Endothelial cell of umbilical vein (primary cell): Measurements from ENCODE around the gene TMEM183A. TPM values are rescaled to one million over a fixed set of nuclear protein-coding genes. Genes with fewer than 3 reads are reported as not detected.

ENCODE experiments used
- BruUV-seq: library from RNA; stranded (reverse); fragments of 400-500 nt; replicated peaks from 2 replicates; lab custom pipeline; 2021; lab: Mats Ljungman, UMichigan
- CTCF ChIA-PET: fragments of 300-600, 350-600 bp; sonication (Branson Sonifier 250); formaldehyde crosslinking; loops from one replicate; lab custom pipeline; 2021; ENCODE audit warnings: antibody characterized with exemption, inconsistent platforms; lab: Charles Lee
- POLR2A ChIA-PET: fragments of 300-600, 350-600 bp; sonication (Branson Sonifier 250); formaldehyde crosslinking; loops from one replicate; lab custom pipeline; 2021; ENCODE audit warnings: antibody characterized with exemption, inconsistent platforms; lab: Charles Lee
- DNase-seq: peaks from one replicate; pipeline ENCODE4 v3.0.0-alpha.2; 2011; ENCODE audit warnings: low read depth, low spot score
- FAIRE-seq: peaks from 2 replicates; lab custom pipeline; 2011; peaks lifted over from hg19 to GRCh38; lab: Jason Lieb, UNC
- H2AFZ ChIP-seq: 2 replicates; pipeline ENCODE4 v1.6.0; 2012; ENCODE audit warnings: low read depth, low read length, control low read depth, inconsistent platforms
- H3K27ac ChIP-seq: 2 replicates; pipeline ENCODE4 v1.5.1; 2011; ENCODE audit warnings: low read depth, mild to moderate bottlenecking, control low read depth, low read length, moderate library complexity; ENCODE audit not compliant: insufficient read depth
- H3K27me3 ChIP-seq, 2 experiments: 2 replicates each; pipeline versions ENCODE4 v1.6.0 to v1.6.1; 2011; ENCODE audit warnings: low read length in 2 of 2, mixed read lengths in 1 of 2; ENCODE audit not compliant: control insufficient read depth in 2 of 2, insufficient read depth in 2 of 2
- H3K36me3 ChIP-seq, 2 experiments: 2 replicates in 1 of 2; 3 replicates in 1 of 2; pipeline ENCODE4 v1.5.1; 2011; ENCODE audit warnings: low read length in 2 of 2, mild to moderate bottlenecking in 1 of 2, moderate library complexity in 1 of 2; ENCODE audit not compliant: control insufficient read depth in 2 of 2, insufficient read depth in 2 of 2; ENCODE audit errors: extremely low read depth in 1 of 2
- H3K4me1 ChIP-seq: 3 replicates; pipeline ENCODE4 v1.5.1; 2011; ENCODE audit warnings: mild to moderate bottlenecking, low read length; ENCODE audit not compliant: control insufficient read depth, insufficient read depth; ENCODE audit errors: extremely low read depth
- H3K4me2 ChIP-seq: 2 replicates; pipeline ENCODE4 v1.6.1; 2011; ENCODE audit warnings: low read length, control low read depth, mixed read lengths; ENCODE audit not compliant: insufficient read depth
- H3K4me3 ChIP-seq, 3 experiments: fragments of 200-600 bp in 1 of 3; sonication (generic), shearing (Covaris generic) in 1 of 3; replicated peaks in 1 of 3; 2 replicates each; pipeline ENCODE4 v1.5.1; 2011 to 2016; ENCODE audit warnings: control low read depth in 3 of 3, low read length in 3 of 3, mild to moderate bottlenecking in 2 of 3, inconsistent platforms in 1 of 3, low read depth in 1 of 3, moderate library complexity in 1 of 3; ENCODE audit not compliant: insufficient read depth in 1 of 3
- H3K79me2 ChIP-seq: 2 replicates; pipeline ENCODE4 v1.6.0; 2012; ENCODE audit warnings: low read length, inconsistent platforms; ENCODE audit not compliant: control insufficient read depth, insufficient read depth
- H3K9ac ChIP-seq: replicated peaks from 2 replicates; pipeline ENCODE3; 2011; ENCODE audit warnings: low read length, control low read depth; ENCODE audit not compliant: insufficient read depth; ENCODE audit errors: extremely low read depth
- H3K9me1 ChIP-seq: replicated peaks from 3 replicates; pipeline ENCODE4 v1.6.0; 2011; ENCODE audit warnings: mild to moderate bottlenecking, low read length; ENCODE audit not compliant: control insufficient read depth, insufficient read depth; ENCODE audit errors: extremely low read depth
- H3K9me3 ChIP-seq: replicated peaks from 2 replicates; pipeline ENCODE4 v1.5.1; 2012; ENCODE audit warnings: low read length, inconsistent platforms; ENCODE audit not compliant: control insufficient read depth, insufficient read depth
- H4K20me1 ChIP-seq: replicated peaks from 2 replicates; pipeline ENCODE3; 2011; ENCODE audit warnings: mild to moderate bottlenecking, low read length; ENCODE audit not compliant: control insufficient read depth, insufficient read depth; ENCODE audit errors: extremely low read depth
- CTCF ChIP-seq, 2 donors: IDR thresholded peaks; 1 replicate in 1 of 2; 2 replicates in 1 of 2; pipeline ENCODE4 v1.5.1; 2011; ENCODE audit warnings: low read length in 2 of 2, mild to moderate bottlenecking in 2 of 2, moderate library complexity in 2 of 2, control low read depth in 1 of 2, inconsistent platforms in 1 of 2, low read depth in 1 of 2; ENCODE audit not compliant: insufficient read depth in 1 of 2; ENCODE audit errors: extremely low read depth in 1 of 2
- EZH2 ChIP-seq: IDR thresholded peaks from 2 replicates; pipeline ENCODE4 v1.6.1; 2012; ENCODE audit warnings: borderline replicate concordance, low read depth, mild to moderate bottlenecking, moderate library complexity, low read length, inconsistent platforms; ENCODE audit not compliant: severe bottlenecking
- FOS ChIP-seq: IDR thresholded peaks from 2 replicates; pipeline ENCODE4 v1.6.1; 2011; ENCODE audit warnings: mild to moderate bottlenecking, low read length, moderate library complexity, borderline replicate concordance; ENCODE audit not compliant: insufficient read depth
- JUN ChIP-seq: IDR thresholded peaks from 2 replicates; pipeline ENCODE4 v1.6.1; 2011; ENCODE audit warnings: borderline replicate concordance, low read depth; ENCODE audit not compliant: insufficient read length, insufficient read depth
- MYC ChIP-seq: IDR thresholded peaks from one replicate; pipeline ENCODE4 v1.6.1; 2011; ENCODE audit warnings: mild to moderate bottlenecking, low read depth, low read length
- POLR2A ChIP-seq: IDR thresholded peaks from 2 replicates; pipeline ENCODE4 v1.6.1; 2012; ENCODE audit warnings: low read depth, mild to moderate bottlenecking, control low read depth, low read length
- POLR2AphosphoS5 ChIP-seq: IDR thresholded peaks from 2 replicates; pipeline ENCODE4 v1.6.1; 2012; ENCODE audit warnings: low read depth, mild to moderate bottlenecking, control low read depth, low read length, moderate library complexity; ENCODE audit not compliant: insufficient read depth
- dilution Hi-C: fragments of 300-500 bp; cut with MboI; formaldehyde crosslinking; loops from one replicate; pipeline ENCODE4 v1.15.0; 2019; ENCODE audit warnings: low sequenced_read_pairs; ENCODE audit not compliant: extremely low pct_ligation_motif_present
- intact Hi-C: fragments of 100-400 bp; cut with micrococcal nuclease; formaldehyde crosslinking; loops from one replicate; pipeline ENCODE4 v1.10.0; 2022
- polyA plus RNA-seq, 4 experiments: library from polyadenylated mRNA; depleted of rRNA in 3 of 4; stranded (reverse) in 3 of 4; unstranded in 1 of 4; fragments of >200 nt; gene quantifications; 2 replicates each; pipeline versions ENCODE4 v1.2.1 to v1.2.3, GENCODE V29; 2011 to 2012; ENCODE audit warnings: missing spikeins in 1 of 4
- total RNA-seq: library from RNA; stranded (reverse); gene quantifications from 2 replicates; pipeline ENCODE4 v1.2.3, GENCODE V29; 2021

The TMEM183A gene
- total and polyA plus RNA-seq, 2 donors (not counting 3 experiments of a cell fraction or from before 2014, with no cell fraction given), result 59.4 to 110 TPM

DNA sequence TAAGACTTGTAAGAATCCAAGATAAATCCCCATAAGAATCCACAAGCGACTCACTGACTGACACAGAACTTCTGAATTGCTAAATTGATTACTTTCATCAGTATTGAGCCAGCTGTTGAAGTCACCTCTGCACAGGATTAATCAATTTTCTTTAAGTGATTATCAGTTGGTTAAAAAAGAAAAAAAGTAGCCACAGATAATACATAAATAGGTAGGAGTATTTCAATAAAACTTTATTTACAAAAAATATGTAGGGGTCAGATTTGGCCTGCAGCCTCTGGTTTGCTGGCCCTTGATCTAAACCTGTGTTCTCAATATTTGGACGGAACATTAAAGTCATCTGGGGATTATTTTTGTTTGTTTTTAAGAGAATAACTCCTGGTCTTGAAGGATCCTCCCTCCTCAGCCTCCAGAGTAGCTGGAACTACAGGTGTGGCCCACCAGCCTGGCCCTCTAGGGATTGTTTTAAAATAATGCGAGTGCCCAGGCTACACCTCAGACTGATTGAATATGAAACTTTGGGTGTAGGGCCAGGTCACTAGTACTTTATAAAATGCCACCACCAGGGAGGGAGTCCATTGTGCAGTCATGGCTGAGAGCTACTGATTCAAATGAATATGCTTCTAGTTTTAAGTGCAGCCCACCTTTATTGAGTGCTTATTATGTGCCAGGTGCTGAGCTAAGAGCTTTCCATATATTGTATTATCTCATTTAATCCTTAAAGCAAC lies 6.8 kb upstream of the TMEM183A start:
- ChIA-PET POLR2A (no interaction called here), CTCF (interaction anchor here (0.5 to 1.6 kb wide), 7 partner anchors 27 to 863 kb away, joined by 3 to 6 read pairs (median 3); no protein-coding TSS in a partner anchor)
- dilution Hi-C loops, result no loop called here
- Histone ChIP-seq H3K27me3 (peaks cover 16 to 25% of the 10 kb centered on the region in 2 experiments), H3K4me2 (no peak overlapping the region), H3K9me3 (no peaks in the 10 kb centered on the region), H3K9me1 (no peaks in the 10 kb centered on the region), H3K9ac (no peak overlapping the region), H3K27ac (no peak overlapping the region), H3K36me3 (no peaks in the 10 kb centered on the region), H3K4me1 (no peaks in the 10 kb centered on the region), H4K20me1 (no peaks in the 10 kb centered on the region), H3K79me2 (no peaks in the 10 kb centered on the region), H3K4me3 (no peak overlapping the region), H2AFZ (no peak overlapping the region)
- BruUV-seq, result no TSS peak
- TF ChIP-seq MYC (no peak), FOS (no peak), EZH2 (no peak), CTCF (IDR thresholded peaks at IDR 0.05; ENCODE audit: extremely low read depth in 1 of 2, insufficient read depth in 1 of 2, low read depth in 1 of 2, low read length in 2 of 2) (no peak), JUN (no peak), POLR2AphosphoS5 (no peak), POLR2A (no peak)
- DNase-seq, result no peak
- intact Hi-C loops, result no loop called here
- FAIRE-seq, result no peak
